ENCODE results near the gene IL15.
"Not testable (repeated sequence)": the region's sequence is repeated elsewhere in the genome, so short reads cannot be mapped to it uniquely, and the experiment has no call there.

IL15 gene

GRCh38 chr4:141636082-141636770 lies at the start of gene IL15:
TSS of gene IL15 (plus strand) at chr4:141636583. CDS start at chr4:141719465, 82,882 bp downstream.
- peak; percentile 46 to 54 for DNase-seq (ENCODE audit: low read depth in 2 of 2)

- DNase-seq (ENCODE audit: low read depth in 2 of 2): no peak
These were observed 48.5 kb upstream of the IL15 start for GRCh38 chr4:141587897-141588296.

GRCh38 chr4:141595531-141595930 lies 40.9 kb upstream of the IL15 start:
- DNase-seq (ENCODE audit: low read depth in 2 of 2): no peak

GRCh38 chr4:141599853-141600252 lies 36.5 kb upstream of the IL15 start:
- DNase-seq (ENCODE audit: low read depth in 2 of 2): no peak

- not testable (repeated sequence) for DNase-seq (ENCODE audit: low read depth in 2 of 2)
These were observed 31.7 kb upstream of the IL15 start for GRCh38 chr4:141604683-141605082.

- DNase-seq (ENCODE audit: low read depth in 2 of 2): no peak
These were observed 30.9 kb upstream of the IL15 start for GRCh38 chr4:141605425-141605856.

- DNase-seq (ENCODE audit: low read depth in 2 of 2): no peak
These were observed 27.1 kb upstream of the IL15 start for GRCh38 chr4:141609243-141609642.

- no peak for DNase-seq (ENCODE audit: low read depth in 2 of 2)
These were observed 26.0 kb upstream of the IL15 start for GRCh38 chr4:141610365-141610764.

GRCh38 chr4:141614878-141615586 lies 21.4 kb upstream of the IL15 start:
- no peak for DNase-seq (ENCODE audit: low read depth in 2 of 2)

- DNase-seq (ENCODE audit: low read depth in 2 of 2): not testable (repeated sequence)
These were observed 20.8 kb upstream of the IL15 start for GRCh38 chr4:141615587-141615918.

- no peak for DNase-seq (ENCODE audit: low read depth in 2 of 2)
These were observed 15.7 kb upstream of the IL15 start for GRCh38 chr4:141620715-141621114.

- DNase-seq (ENCODE audit: low read depth in 2 of 2): no peak
These were observed 11.4 kb upstream of the IL15 start for GRCh38 chr4:141625023-141625422.

GRCh38 chr4:141630854-141631253 lies 5.5 kb upstream of the IL15 start:
- DNase-seq (ENCODE audit: low read depth in 2 of 2): no peak

GRCh38 chr4:141635736-141636081 lies 674 bp upstream of the IL15 start:
- no peak for DNase-seq (ENCODE audit: low read depth in 2 of 2)

GRCh38 chr4:141636771-141637460 lies 533 bp downstream of the IL15 start:
- peak in 1 of 2 donors; percentile 8 for DNase-seq (ENCODE audit: low read depth in 2 of 2)

GRCh38 chr4:141637565-141637964 lies 1.2 kb downstream of the IL15 start:
- no peak for DNase-seq (ENCODE audit: low read depth in 2 of 2)

- no peak for DNase-seq (ENCODE audit: low read depth in 2 of 2)
These were observed 1.8 kb downstream of the IL15 start for GRCh38 chr4:141638230-141638629.

GRCh38 chr4:141640696-141641095 lies 4.3 kb downstream of the IL15 start:
- no peak for DNase-seq (ENCODE audit: low read depth in 2 of 2)

GRCh38 chr4:141642063-141642462 lies 5.7 kb downstream of the IL15 start:
- no peak for DNase-seq (ENCODE audit: low read depth in 2 of 2)

- no peak for DNase-seq (ENCODE audit: low read depth in 2 of 2)
These were observed 6.3 kb downstream of the IL15 start for GRCh38 chr4:141642711-141643110.

- no peak for DNase-seq (ENCODE audit: low read depth in 2 of 2)
These were observed 7.2 kb downstream of the IL15 start for GRCh38 chr4:141643557-141643956.

- DNase-seq (ENCODE audit: low read depth in 2 of 2): no peak
These were observed 9.4 kb downstream of the IL15 start for GRCh38 chr4:141645611-141646340.

Data from stimulated activated CD8-positive, alpha-beta memory T cell treated with anti-CD3 and anti-CD28 coated beads, Interleukin-2, amount 100 ng/mL, for 48 hours (primary cell).